GM21786 (cell line): Measurements from ENCODE around the gene TNIP2.
"Not testable (repeated sequence)": the region's sequence is repeated elsewhere in the genome, so short reads cannot be mapped to it uniquely, and the experiment has no call there.

ENCODE experiments used
- ATAC-seq: cut with Tn5 transposase; IDR thresholded peaks from one replicate; pipeline ENCODE4 v1.9.1; 2021; ENCODE audit not compliant: unreplicated experiment

The TNIP2 gene

GRCh38 chr4:2793586-2794485, 37.7 kb upstream of the TNIP2 start:
- no peak for ATAC-seq

- no peak for ATAC-seq
Observed at GRCh38 chr4:2792711-2793585, 36.8 kb upstream of the TNIP2 start, which contains the start of gene SH3BP2. Gene SH3BP2, plus strand, starts transcription at chr4:2793085. Its CDS starts 27,533 bp downstream, at chr4:2820618.

- no peak for ATAC-seq
Observed at GRCh38 chr4:2792396-2792710, 36.2 kb upstream of the TNIP2 start.

GRCh38 chr4:2791518-2792395, 35.6 kb upstream of the TNIP2 start:
- ATAC-seq = no peak

GRCh38 chr4:2790583-2791517, 34.7 kb upstream of the TNIP2 start:
- no peak for ATAC-seq

GRCh38 chr4:2789793-2790582, 33.9 kb upstream of the TNIP2 start:
- ATAC-seq = no peak

- no peak for ATAC-seq
Observed at GRCh38 chr4:2789351-2789750, 33.2 kb upstream of the TNIP2 start.

- ATAC-seq = no peak
Observed at GRCh38 chr4:2788532-2789103, 32.5 kb upstream of the TNIP2 start.

- no peak for ATAC-seq
Observed at GRCh38 chr4:2788101-2788500, 32.0 kb upstream of the TNIP2 start.

- ATAC-seq = peak; percentile 72
Observed at GRCh38 chr4:2787230-2788100, 31.3 kb upstream of the TNIP2 start.

- ATAC-seq = peak; percentile 11
Observed at GRCh38 chr4:2786794-2787229, 30.7 kb upstream of the TNIP2 start.

GRCh38 chr4:2786152-2786671, 30.1 kb upstream of the TNIP2 start:
- no peak for ATAC-seq

- no peak for ATAC-seq
Observed at GRCh38 chr4:2785613-2786012, 29.5 kb upstream of the TNIP2 start.

GRCh38 chr4:2783790-2784189, 27.7 kb upstream of the TNIP2 start:
- no peak for ATAC-seq

- ATAC-seq = no peak
Observed at GRCh38 chr4:2781911-2782310, 25.8 kb upstream of the TNIP2 start.

- ATAC-seq = not testable (repeated sequence)
Observed at GRCh38 chr4:2780643-2781042, 24.5 kb upstream of the TNIP2 start.

GRCh38 chr4:2771264-2771663, 15.1 kb upstream of the TNIP2 start:
- ATAC-seq = no peak
